HepG2 (cell line): ENCODE results near the gene RPL27A. TPM values are rescaled to one million over a fixed set of nuclear protein-coding genes. Genes with fewer than 3 reads are reported as not detected.

Experiments used
- ATAC-seq: fragments of 200-7000 bp; cut with Tn5 transposase; 3 replicates; pipeline ENCODE4 v1.9.1; 2020; ENCODE audit warnings: mild to moderate bottlenecking, moderate library complexity
- BruUV-seq: library from RNA; stranded (reverse); fragments of 400-500 nt; replicated peaks from 2 replicates; lab custom pipeline; 2021; lab: Mats Ljungman, UMichigan
- CTCF ChIA-PET: fragments of 300-600 bp; formaldehyde crosslinking; extraction: SDS; loops from one replicate; lab custom pipeline; 2021; ENCODE audit warnings: low total read pairs, inconsistent platforms, low intra/inter-chr PET ratio; lab: Yijun Ruan, JAX
- POLR2A ChIA-PET: fragments of 350-600 bp; sonication (Branson Sonifier 250); formaldehyde crosslinking; loops from one replicate; lab custom pipeline; 2020; ENCODE audit warnings: antibody characterized with exemption, inconsistent platforms; lab: Yijun Ruan, JAX
- DNase-seq: peaks from one replicate; pipeline ENCODE4 v3.0.0-alpha.2; 2015; ENCODE audit warnings: low spot score
- FAIRE-seq: peaks from 3 replicates; lab custom pipeline; 2011; peaks lifted over from hg19 to GRCh38; lab: Jason Lieb, UNC
- H2AFZ ChIP-seq: one replicate; pipeline ENCODE4 v1.6.1; 2011; ENCODE audit warnings: low read length, inconsistent platforms
- H3K27ac ChIP-seq: fragments of 300-600 bp; 3 replicates; pipeline ENCODE4 v1.8.0; 2011; ENCODE audit warnings: mixed run types, mild to moderate bottlenecking, mixed read lengths, low read length, inconsistent platforms; ENCODE audit not compliant: insufficient read depth; ENCODE audit errors: extremely low read length
- H3K27me3 ChIP-seq, 2 experiments: fragments of 200-600 bp in 1 of 2; 2 replicates in 1 of 2; 3 replicates in 1 of 2; pipeline versions ENCODE4 v1.6.0 to v1.8.0; 2011; ENCODE audit warnings: low read length in 2 of 2, mild to moderate bottlenecking in 2 of 2, moderate library complexity in 2 of 2, inconsistent platforms in 1 of 2; ENCODE audit not compliant: insufficient read depth in 2 of 2, control insufficient read depth in 1 of 2
- H3K36me3 ChIP-seq, 2 experiments: fragments of 200-600 bp in 1 of 2; replicated peaks in 1 of 2; 2 replicates in 1 of 2; 3 replicates in 1 of 2; pipeline versions ENCODE4 v1.5.1 to v1.8.0; 2011; ENCODE audit warnings: low read length in 2 of 2, inconsistent platforms in 1 of 2; ENCODE audit not compliant: insufficient read depth in 2 of 2, control insufficient read depth in 1 of 2
- H3K4me1 ChIP-seq: 2 replicates; pipeline ENCODE4 v1.5.1; 2012; ENCODE audit warnings: low read length, inconsistent platforms; ENCODE audit not compliant: insufficient read depth
- H3K4me2 ChIP-seq: 2 replicates; pipeline ENCODE4 v1.6.0; 2011; ENCODE audit warnings: low read depth, low read length, inconsistent platforms
- H3K4me3 ChIP-seq, 3 experiments: fragments of 200-600 bp in 1 of 3; sonication (generic), shearing (Covaris generic) in 1 of 3; replicated peaks in 1 of 3; 2 replicates each; pipeline ENCODE4 v1.5.1; 2011 to 2016; ENCODE audit warnings: low read length in 3 of 3, inconsistent platforms in 2 of 3, low read depth in 2 of 3, mild to moderate bottlenecking in 2 of 3, control low read depth in 1 of 3, mixed read lengths in 1 of 3; ENCODE audit not compliant: insufficient read depth in 1 of 3
- H3K79me2 ChIP-seq: one replicate; pipeline ENCODE4 v1.6.1; 2011; ENCODE audit warnings: low read length, inconsistent platforms; ENCODE audit not compliant: insufficient read depth
- H3K9ac ChIP-seq: 2 replicates; pipeline ENCODE4 v1.6.0; 2011; ENCODE audit warnings: mild to moderate bottlenecking, low read depth, low read length, inconsistent platforms; ENCODE audit not compliant: insufficient read depth
- H3K9me3 ChIP-seq: 2 replicates; pipeline ENCODE4 v1.5.1; 2012; ENCODE audit warnings: mild to moderate bottlenecking, low read length
- H4K20me1 ChIP-seq: 2 replicates; pipeline ENCODE4 v1.6.0; 2011; ENCODE audit warnings: inconsistent platforms, mild to moderate bottlenecking, low read length, moderate library complexity; ENCODE audit not compliant: insufficient read depth
- AGO2 ChIP-seq: fragments of 200-400 bp; formaldehyde crosslinking; optimal IDR thresholded peaks from 2 replicates; pipeline ENCODE3; 2017; ENCODE audit warnings: mild to moderate bottlenecking, low read depth, low read length, moderate library complexity
- EP300 ChIP-seq, 3 experiments: sonication (generic) in 1 of 3; formaldehyde crosslinking in 1 of 3; IDR thresholded peaks; 2 replicates each; pipeline versions ENCODE4 v1.5.1 to v1.6.1; 2011 to 2020; ENCODE audit warnings: low read depth in 2 of 3, low read length in 2 of 3, borderline replicate concordance in 1 of 3, improper control_type of control experiment in 1 of 3, mild to moderate bottlenecking in 1 of 3, missing genetic modification reagents in 1 of 3, moderate library complexity in 1 of 3
- GABPB1 ChIP-seq: IDR thresholded peaks from 2 replicates; pipeline ENCODE4 v1.6.1; 2016; ENCODE audit warnings: mild to moderate bottlenecking, missing genetic modification reagents, moderate library complexity, missing compliant biosample characterization
- GATAD2A ChIP-seq: IDR thresholded peaks from 2 replicates; pipeline ENCODE4 v1.6.1; 2016
- GTF2F1 ChIP-seq: fragments of 150-350 bp; IDR thresholded peaks from 2 replicates; pipeline ENCODE4 v1.6.1; 2014; ENCODE audit warnings: low read length
- IRF2 ChIP-seq: IDR thresholded peaks from 2 replicates; pipeline ENCODE4 v1.6.1; 2018; ENCODE audit warnings: missing genetic modification reagents, missing compliant biosample characterization
- PHF5A ChIP-seq: IDR thresholded peaks from one replicate; pipeline ENCODE4 v1.6.1; 2018; ENCODE audit warnings: low read depth, missing genetic modification reagents; ENCODE audit not compliant: unreplicated experiment
- ZFX ChIP-seq: sonication (generic); formaldehyde crosslinking; IDR thresholded peaks from 2 replicates; pipeline ENCODE4 v1.4.0; 2020; ENCODE audit warnings: mild to moderate bottlenecking, low read depth, missing genetic modification reagents, moderate library complexity
- ZNF180 ChIP-seq: sonication (generic); formaldehyde crosslinking; IDR thresholded peaks from 2 replicates; pipeline ENCODE4 v1.4.0; 2020; ENCODE audit warnings: low read depth, missing genetic modification reagents, borderline replicate concordance
- ZNF296 ChIP-seq: sonication (generic); formaldehyde crosslinking; conservative IDR thresholded peaks from 2 replicates; pipeline ENCODE4 v1.5.0; 2020; ENCODE audit warnings: mild to moderate bottlenecking, missing genetic modification reagents
- ZNF329 ChIP-seq: sonication (generic); formaldehyde crosslinking; IDR thresholded peaks from 2 replicates; pipeline ENCODE4 v1.9.0; 2021; ENCODE audit warnings: low read depth, mild to moderate bottlenecking, missing genetic modification reagents
- ZNF530 ChIP-seq: sonication (generic); formaldehyde crosslinking; IDR thresholded peaks from 2 replicates; pipeline ENCODE4 v1.5.0; 2020; ENCODE audit warnings: low read depth, mild to moderate bottlenecking, missing genetic modification reagents
- ZNF709 ChIP-seq: sonication (generic); formaldehyde crosslinking; IDR thresholded peaks from 2 replicates; pipeline ENCODE4 v1.5.0; 2020; ENCODE audit warnings: mild to moderate bottlenecking, missing genetic modification reagents
- ZNF790 ChIP-seq: sonication (generic); formaldehyde crosslinking; IDR thresholded peaks from 2 replicates; pipeline ENCODE4 v1.8.0; 2022; ENCODE audit warnings: missing genetic modification reagents, mild to moderate bottlenecking, borderline replicate concordance
- WGBS: methylation state at CpG from one replicate; pipeline ENCODE4 v1.1.6; 2017; ENCODE audit warnings: low lambda C conversion rate; 5-methylcytosine and 5-hydroxymethylcytosine counted together
- in situ Hi-C: cut with HindIII; loops from 2 replicates; pipeline ENCODE4 v1.10.0; 2017; ENCODE audit warnings: low pct_unique_long_range_greater_than_20kb; ENCODE audit not compliant: extremely low pct_ligation_motif_present
- intact Hi-C: fragments of 100-400 bp; cut with micrococcal nuclease; formaldehyde crosslinking; loops from one replicate; pipeline ENCODE4 v1.10.0; 2022; ENCODE audit not compliant: unreplicated experiment
- polyA plus RNA-seq, 8 experiments: library from polyadenylated mRNA; depleted of rRNA in 3 of 8; stranded (reverse) in 7 of 8; unstranded in 1 of 8; fragments of >200 nt; fragmentation: Illumina TruSeq in 4 of 8; extraction: Trizol in 4 of 8; gene quantifications; 2 replicates each; pipeline versions ENCODE4 v1.2.1 to v1.2.3, GENCODE V29; 2011 to 2016; ENCODE audit warnings: low read depth in 4 of 8, missing spikeins in 1 of 8, mixed read lengths in 1 of 8; ENCODE audit not compliant: insufficient read depth in 1 of 8
- total RNA-seq, 5 experiments: library from RNA; depleted of rRNA; stranded (reverse); fragments of >200 nt; fragmentation: Illumina TruSeq; extraction: Trizol; gene quantifications; 2 replicates each; pipeline ENCODE4 v1.2.3, GENCODE V29; 2016; ENCODE audit warnings: low read depth in 1 of 5
- TF ChIP-seq, protein P1 (sequence below): sonication (generic); formaldehyde crosslinking; IDR thresholded peaks from 2 replicates; pipeline ENCODE4 v1.4.0; 2020; ENCODE audit warnings: missing genetic modification reagents

Gene RPL27A
- total and polyA plus RNA-seq, 2 of the 13 experiments (the other 11 are each of a cell fraction or from before 2014, with no cell fraction given) = 1,531 to 2,153 TPM

- intact Hi-C loops = no loop called here
- TF ChIP-seq, protein P1, sequence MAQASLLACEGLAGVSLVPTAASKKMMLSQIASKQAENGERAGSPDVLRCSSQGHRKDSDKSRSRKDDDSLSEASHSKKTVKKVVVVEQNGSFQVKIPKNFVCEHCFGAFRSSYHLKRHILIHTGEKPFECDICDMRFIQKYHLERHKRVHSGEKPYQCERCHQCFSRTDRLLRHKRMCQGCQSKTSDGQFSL = no peak
Observed at GRCh38 chr11:8723711-8724110, 41.1 kb downstream of the RPL27A start.

DNA sequence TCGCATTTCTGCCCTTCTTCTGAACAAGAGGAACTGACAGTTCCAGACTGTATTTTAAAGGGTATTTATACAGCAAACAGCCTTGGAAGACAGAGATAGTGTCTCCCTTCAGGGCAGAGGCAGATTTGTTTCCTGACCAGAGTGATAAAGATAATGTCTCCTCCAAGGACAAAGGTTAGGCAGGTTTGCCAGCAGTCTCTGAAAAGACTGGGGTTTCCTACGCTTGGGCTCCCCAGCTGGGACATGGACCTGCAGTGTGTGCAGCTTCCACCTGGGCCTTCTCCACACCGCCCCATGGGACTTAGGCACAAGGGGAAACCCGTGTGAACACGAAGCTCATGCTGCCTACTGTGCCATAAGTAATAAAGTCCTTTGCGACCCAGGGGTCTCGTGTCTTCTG is 42.1 kb downstream of the RPL27A start:
- FAIRE-seq (no peak), ATAC-seq (no peak)
- Histone ChIP-seq H4K20me1 (no peaks in the 10 kb centered on the region), H2AFZ (no peak overlapping the region), H3K36me3 (peaks cover 0 to 5% of the 10 kb centered on the region in 2 experiments; a peak in 2 of 5 replicates), H3K9me3 (no peaks in the 10 kb centered on the region), H3K4me1 (peaks cover 34% of the 10 kb centered on the region), H3K4me2 (no peak overlapping the region)
- in situ Hi-C loops = no loop called here
- no peak for TF ChIP-seq ZNF296 (CRISPR knock-in tag)
- no peak for TF ChIP-seq ZNF709 (CRISPR knock-in tag)
- no peak for TF ChIP-seq EP300 (IDR thresholded peaks at IDR 0.05; ENCODE audit: low read depth in 2 of 2, low read length in 2 of 2)
- no peak for TF ChIP-seq EP300 (CRISPR knock-in tag; IDR thresholded peaks at IDR 0.05; ENCODE audit: borderline replicate concordance)
- TF ChIP-seq ZFX = no peak
- no peak for TF ChIP-seq GATAD2A
- TF ChIP-seq AGO2 = no peak
- no peak for TF ChIP-seq ZNF790 (CRISPR knock-in tag)
- TF ChIP-seq PHF5A (CRISPR knock-in tag) = no peak
- no peak for TF ChIP-seq ZNF180 (CRISPR knock-in tag)
- TF ChIP-seq IRF2 (CRISPR knock-in tag) = no peak
- no peak for TF ChIP-seq ZNF530 (CRISPR knock-in tag)
- TF ChIP-seq GTF2F1 = no peak
- no peak for TF ChIP-seq GABPB1 (CRISPR knock-in tag)
- no peak for TF ChIP-seq ZNF329
- TF ChIP-seq, all 625 proteins: peak for 0
- Histone ChIP-seq H3K9ac (no peak overlapping the region), H3K79me2 (no peaks in the 10 kb centered on the region), H3K27me3 (no peaks in the 10 kb centered on the region), H3K27ac (no peak overlapping the region), H3K4me3 (no peak overlapping the region)
- WGBS = 100% methylated on average over 5 of the region's 7 CpGs
- no peak for DNase-seq
- ChIA-PET CTCF (no interaction called here), POLR2A (no interaction called here)
- BruUV-seq = no TSS peak
- intact Hi-C loops = loop anchor here (5.0 kb wide), 1 partner anchor 623 kb away; no protein-coding TSS in a partner anchor

More at GRCh38 chr11:8723711-8724110, 41.1 kb downstream of the RPL27A start:
- H3K9ac ChIP-seq = no peak overlapping the region
- H4K20me1 ChIP-seq = no peaks in the 10 kb centered on the region
- H3K27me3 ChIP-seq = no peaks in the 10 kb centered on the region
- WGBS = 93% methylated on average over 7 of the region's 7 CpGs
- ChIA-PET POLR2A (no interaction called here), CTCF (no interaction called here)
- BruUV-seq = no TSS peak
- ATAC-seq (no peak), DNase-seq (no peak), FAIRE-seq (no peak)
- no peak overlapping the region for H3K4me3 ChIP-seq
- no peak overlapping the region for H2AFZ ChIP-seq
- no peaks in the 10 kb centered on the region for H3K79me2 ChIP-seq
- no peaks in the 10 kb centered on the region for H3K9me3 ChIP-seq
- no peak overlapping the region for H3K4me2 ChIP-seq
- H3K4me1 ChIP-seq = peaks cover 43% of the 10 kb centered on the region
- no peak overlapping the region for H3K27ac ChIP-seq
- in situ Hi-C loops = no loop called here
- 0 out of 5 replicates have a peak, but pooled peaks cover 0 to 2% of the 10 kb centered on the region in 2 experiments for H3K36me3 ChIP-seq
